GM12872 (cell line): ENCODE measurements around the gene UPF1.

Experiments used
- TF ChIP-seq, protein P1 (sequence below): IDR thresholded peaks from 3 replicates; pipeline ENCODE4 v1.5.1; 2011; ENCODE audit warnings: low read depth, mild to moderate bottlenecking, low read length, moderate library complexity; ENCODE audit not compliant: insufficient read depth

Gene UPF1

DNA sequence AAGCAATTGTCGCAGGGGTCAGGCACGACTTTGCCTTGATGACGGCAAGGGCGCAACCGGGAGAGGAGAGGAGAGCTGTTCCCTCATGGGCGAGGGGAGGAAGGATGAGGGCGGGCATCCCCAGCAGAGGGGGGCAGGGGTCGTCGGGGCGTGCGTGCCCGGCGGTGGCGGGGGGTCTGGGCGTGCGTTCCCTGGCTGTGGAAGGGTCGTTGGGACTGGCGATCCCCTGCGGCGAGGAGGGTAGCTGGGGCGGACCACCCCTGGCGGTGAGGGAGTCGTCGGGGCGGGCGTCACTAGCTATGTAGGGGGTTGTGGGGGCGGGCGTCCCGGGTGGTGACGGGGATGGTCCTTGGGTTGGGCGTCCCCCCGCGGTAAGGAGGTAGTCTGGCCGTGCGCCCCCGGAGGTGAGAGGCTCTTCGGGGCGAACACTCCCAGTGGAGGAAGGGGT lies 42.3 kb upstream of the UPF1 start:
- TF ChIP-seq, protein P1, sequence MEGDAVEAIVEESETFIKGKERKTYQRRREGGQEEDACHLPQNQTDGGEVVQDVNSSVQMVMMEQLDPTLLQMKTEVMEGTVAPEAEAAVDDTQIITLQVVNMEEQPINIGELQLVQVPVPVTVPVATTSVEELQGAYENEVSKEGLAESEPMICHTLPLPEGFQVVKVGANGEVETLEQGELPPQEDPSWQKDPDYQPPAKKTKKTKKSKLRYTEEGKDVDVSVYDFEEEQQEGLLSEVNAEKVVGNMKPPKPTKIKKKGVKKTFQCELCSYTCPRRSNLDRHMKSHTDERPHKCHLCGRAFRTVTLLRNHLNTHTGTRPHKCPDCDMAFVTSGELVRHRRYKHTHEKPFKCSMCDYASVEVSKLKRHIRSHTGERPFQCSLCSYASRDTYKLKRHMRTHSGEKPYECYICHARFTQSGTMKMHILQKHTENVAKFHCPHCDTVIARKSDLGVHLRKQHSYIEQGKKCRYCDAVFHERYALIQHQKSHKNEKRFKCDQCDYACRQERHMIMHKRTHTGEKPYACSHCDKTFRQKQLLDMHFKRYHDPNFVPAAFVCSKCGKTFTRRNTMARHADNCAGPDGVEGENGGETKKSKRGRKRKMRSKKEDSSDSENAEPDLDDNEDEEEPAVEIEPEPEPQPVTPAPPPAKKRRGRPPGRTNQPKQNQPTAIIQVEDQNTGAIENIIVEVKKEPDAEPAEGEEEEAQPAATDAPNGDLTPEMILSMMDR, result no peak

DNA sequence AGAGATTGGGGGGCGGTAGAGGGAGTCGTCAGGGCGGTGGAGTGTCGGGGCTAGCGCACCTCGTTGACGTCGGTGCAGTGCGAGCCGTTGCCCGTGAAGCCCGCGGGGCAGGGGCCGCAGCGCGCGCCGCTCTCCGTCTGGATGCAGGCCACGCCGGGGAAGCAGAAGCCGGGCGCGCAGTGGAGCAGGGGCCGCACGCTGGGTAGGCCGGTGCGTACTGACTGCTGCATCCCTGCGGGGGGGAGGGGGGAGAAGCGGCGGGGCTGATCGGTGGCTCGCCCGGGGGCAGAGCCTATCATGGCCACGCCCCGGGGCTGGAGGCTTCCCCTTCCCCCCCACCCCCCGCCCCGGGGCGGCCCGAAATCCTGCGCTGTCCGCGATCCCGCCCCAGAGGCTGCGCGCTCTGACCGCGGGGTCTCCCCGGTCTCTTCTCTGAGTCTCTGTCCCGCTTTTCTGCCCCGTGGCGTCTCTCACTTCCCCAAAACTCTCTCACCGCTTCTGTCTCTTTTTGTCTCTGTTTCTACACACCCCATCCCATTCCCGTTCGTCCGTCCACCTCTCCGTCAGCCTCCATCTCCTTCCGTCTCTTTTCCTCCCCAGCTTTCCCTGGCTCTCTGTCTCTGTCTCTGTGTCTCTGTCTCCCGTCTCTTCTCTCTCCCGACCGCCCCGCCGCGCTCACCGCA lies 41.7 kb upstream of the UPF1 start:
- TF ChIP-seq, protein P1, result no peak

DNA sequence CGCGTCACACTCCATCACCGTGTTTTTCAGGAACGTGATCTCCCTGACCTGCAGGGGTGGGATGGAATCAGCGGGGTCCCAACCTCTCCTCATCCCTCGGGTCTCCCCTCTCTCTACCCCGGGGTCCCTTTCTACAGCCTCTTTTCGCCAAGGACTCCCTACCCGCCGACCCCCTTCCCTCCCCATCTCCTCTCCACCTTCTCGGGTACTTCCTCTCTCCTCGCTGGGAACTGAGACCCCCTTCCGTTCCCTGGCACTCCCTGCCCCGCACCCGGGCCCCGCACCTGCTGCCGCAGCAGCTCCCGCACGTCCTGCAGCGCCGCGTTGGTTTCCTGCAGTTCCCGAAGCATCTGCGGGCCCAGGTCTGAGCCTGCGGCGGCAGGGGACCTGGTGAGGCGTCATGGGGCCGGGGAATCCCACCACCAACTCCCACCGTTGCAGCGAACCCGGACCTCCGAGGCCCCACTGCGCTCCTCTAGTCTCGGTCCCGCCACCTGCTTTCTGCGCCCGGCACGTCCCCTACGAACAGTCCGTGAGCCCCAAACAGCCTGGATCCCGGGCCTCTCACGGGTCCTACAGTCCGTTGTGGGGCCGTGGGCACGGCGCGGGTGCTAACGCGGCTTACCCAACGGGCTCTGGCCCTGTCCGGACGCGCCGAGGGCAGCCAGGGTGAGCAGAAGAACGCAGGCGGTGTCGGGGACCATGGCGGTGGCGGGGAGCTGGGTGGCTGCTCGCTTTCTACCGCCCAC lies 41.0 kb upstream of the UPF1 start, which contains the start of gene COMP:
COMP (minus strand) TSS at position 740 of the 749 bp plus-strand sequence; CDS start at position 704, 36 bp downstream.
- TF ChIP-seq, protein P1, result no peak

DNA sequence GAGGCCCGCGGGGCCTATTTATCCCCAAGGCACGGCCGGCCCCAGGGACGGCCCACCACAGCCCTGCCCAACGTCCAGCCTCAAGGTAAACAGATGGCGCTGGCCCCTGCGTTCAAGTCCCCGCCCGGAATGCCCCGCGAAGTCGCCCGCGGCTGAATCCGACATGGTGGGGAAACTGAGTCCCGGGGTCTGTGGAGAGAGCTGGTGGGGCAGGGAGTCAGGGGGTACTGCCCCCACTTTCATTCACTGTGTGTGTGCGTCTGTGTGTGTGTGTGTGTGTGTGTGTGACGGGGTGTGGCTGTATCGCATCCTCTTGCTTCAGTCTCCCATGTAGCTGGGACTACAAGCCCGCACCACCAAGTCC lies 40.5 kb upstream of the UPF1 start:
- TF ChIP-seq, protein P1, result no peak

DNA sequence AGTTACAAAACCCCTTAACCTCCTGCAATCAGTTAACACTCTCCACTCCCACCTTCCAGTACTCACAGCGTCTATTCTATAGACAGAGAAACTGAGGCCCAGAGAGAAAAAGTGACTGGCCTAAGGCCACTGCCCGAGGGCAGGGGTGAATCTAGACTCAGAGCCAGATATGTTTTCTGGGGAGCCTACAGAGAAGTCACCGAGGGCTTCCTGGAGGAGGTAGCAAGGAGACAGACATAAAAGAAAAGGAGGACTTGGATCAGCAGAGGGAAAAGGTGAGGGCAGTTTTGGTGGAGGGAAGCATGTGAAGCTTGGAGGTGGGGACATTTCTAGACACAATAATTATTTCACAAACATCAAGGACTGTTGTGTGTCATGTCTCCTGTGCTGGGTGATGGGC lies 39.1 kb upstream of the UPF1 start:
- TF ChIP-seq, protein P1, result no peak

DNA sequence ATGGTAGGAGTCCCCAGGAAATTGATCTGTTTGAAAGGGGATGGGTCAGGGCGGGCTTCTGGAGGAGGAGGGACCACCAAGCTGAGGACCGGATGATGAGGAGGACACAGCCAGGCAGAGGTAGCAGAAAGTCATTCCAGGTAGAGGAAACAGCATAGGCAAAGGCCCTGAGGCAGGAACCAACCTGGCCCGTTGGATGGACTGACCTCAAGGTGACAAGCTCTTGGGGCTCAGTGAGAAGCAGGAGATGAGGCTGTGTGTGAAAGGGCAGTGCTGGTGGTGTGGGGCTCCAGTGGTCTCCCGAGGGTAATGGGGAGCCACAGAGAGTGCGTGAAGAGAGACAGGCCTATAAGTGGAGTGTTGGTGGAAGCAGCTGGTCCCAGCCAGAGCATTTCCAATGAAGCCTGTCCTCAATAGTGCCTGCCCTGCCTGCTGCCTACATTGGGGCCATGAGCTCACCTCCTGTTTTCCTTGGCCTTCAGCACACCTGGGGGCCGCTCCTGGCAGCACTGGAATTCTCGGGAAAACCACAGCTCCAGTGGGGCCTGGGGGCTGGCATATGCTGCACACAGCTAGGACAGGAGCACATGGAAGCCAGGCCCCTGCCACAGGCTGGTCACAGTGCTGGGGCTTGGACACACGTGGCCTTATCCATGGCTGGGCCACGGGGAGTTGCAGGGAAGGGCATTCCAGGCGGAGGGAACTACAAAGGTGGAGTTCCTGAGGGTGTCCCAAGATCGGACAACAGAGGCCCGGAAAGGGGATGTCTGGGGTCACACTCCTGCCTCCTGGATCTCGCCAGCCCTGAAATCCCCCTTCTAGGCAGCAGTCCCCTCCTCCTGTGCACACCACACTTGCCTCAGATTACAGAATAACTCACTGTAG lies 38.4 kb upstream of the UPF1 start:
- TF ChIP-seq, protein P1, result no peak

DNA sequence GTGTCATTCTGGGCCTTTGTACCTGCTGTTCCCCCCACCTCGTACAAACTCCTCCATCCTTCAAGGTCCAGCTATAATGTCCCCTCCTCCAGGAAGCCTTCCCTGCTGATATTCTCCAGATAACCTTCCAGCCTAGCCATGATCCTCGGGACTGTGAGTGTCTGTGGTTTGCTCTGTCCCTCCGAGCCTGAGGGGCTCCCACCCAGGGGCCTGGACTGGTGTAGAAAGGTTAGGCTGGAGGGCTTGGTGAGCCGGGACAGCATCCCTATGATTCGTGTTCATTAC lies 37.8 kb upstream of the UPF1 start:
- TF ChIP-seq, protein P1, result no peak
